Activated T-cell treated with anti-CD3 and anti-CD28 coated beads, Interleukin-2, amount 50 U/mL, for 72 hours (primary cell): Measurements from ENCODE around the gene COX4I1. TPM values are rescaled to one million over a fixed set of nuclear protein-coding genes. Genes with fewer than 3 reads are reported as not detected.

ENCODE experiments used
- ATAC-seq, 2 donors: fragments of 150-1000 bp; cut with Tn5 transposase; replicated peaks in 1 of 2; 2 replicates each; pipeline ENCODE4 v1.10.0; 2021; ENCODE audit warnings: moderate library complexity in 2 of 2, mild to moderate bottlenecking in 1 of 2
- DNase-seq, 2 donors: peaks; one replicate each; pipeline ENCODE4 v3.0.0; 2021 to 2022; ENCODE audit warnings: mixed read lengths in 1 of 2
- H3K27ac Mint-ChIP-seq: one replicate; pipeline ENCODE4 v1.8.0; 2022; ENCODE audit warnings: mild to moderate bottlenecking, moderate library complexity, mixed read lengths
- H3K27me3 Mint-ChIP-seq: one replicate; pipeline ENCODE4 v1.8.0; 2022; ENCODE audit warnings: low read depth, mixed read lengths
- H3K36me3 Mint-ChIP-seq, 2 donors: one replicate each; pipeline ENCODE4 v1.8.0; 2022; ENCODE audit warnings: mixed read lengths in 2 of 2, mild to moderate bottlenecking in 1 of 2; ENCODE audit not compliant: insufficient read depth in 2 of 2
- H3K4me1 Mint-ChIP-seq: one replicate; pipeline ENCODE4 v1.8.0; 2022; ENCODE audit warnings: low read depth, mixed read lengths
- H3K4me3 Mint-ChIP-seq, 2 donors: one replicate each; pipeline ENCODE4 v1.8.0; 2022; ENCODE audit warnings: mild to moderate bottlenecking in 2 of 2, mixed read lengths in 2 of 2, moderate library complexity in 2 of 2
- H3K9me3 Mint-ChIP-seq, 2 donors: one replicate each; pipeline ENCODE4 v1.8.0; 2022; ENCODE audit warnings: mixed read lengths in 2 of 2
- total RNA-seq, 2 donors: library from RNA; stranded (reverse); gene quantifications; one replicate each; pipeline ENCODE4 v1.2.3, GENCODE V29; 2022

The COX4I1 gene
- total RNA-seq, 2 donors from 2014 or later: 627 to 635 TPM

DNA sequence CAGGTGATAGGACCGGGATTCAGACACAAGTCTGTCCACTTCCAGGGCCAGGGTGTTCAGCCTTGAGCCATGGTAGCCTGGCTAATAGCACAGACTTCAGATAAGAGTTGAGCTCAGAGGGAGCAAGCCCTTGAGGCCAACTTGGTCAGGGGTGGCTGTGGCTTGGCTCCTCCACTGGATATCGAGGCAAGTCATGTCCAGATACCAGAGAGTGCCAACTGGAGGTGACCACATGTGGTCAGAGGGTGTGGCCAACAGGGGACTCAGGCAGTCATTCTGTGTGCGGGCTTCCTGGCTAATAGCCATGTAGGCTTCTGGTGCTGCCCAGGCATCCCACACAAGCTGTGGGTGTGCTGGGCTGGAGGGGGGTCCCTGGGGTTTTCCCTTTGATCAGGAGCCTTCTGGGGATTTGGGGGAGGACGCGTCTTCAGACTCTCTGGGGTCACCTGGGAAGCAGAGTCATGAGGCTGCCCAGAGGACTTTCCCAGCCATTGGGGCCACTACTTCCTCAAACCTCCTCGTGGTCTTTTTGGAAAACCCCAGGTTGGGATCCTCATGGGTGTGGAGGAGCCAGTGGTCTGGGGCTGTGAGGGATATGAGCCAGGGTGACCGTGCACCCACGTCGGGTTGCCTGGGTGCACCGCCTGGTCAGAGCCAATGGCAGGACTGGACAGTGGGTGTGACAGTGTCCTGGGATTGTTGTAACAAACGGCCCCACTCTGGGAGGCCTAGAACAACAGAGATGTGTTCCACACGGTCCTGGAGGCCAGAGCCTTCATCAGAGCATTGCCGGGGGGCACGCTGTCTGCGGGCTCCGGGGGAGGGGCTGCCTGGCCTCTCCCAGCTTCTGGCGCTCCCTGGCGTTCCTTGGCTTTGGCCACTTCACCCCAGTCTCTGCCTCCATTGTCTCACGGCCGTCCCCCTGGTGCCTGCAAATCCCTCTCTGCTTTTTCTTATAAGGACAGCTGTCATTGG, 25.0 kb downstream of the COX4I1 start:
- Mint-ChIP-seq H3K27me3 (peaks cover 28% of the 10 kb centered on the region), H3K4me3 (no peak overlapping the region), H3K9me3 (peaks cover 0 to 1% of the 10 kb centered on the region in 2 donors), H3K27ac (no peak overlapping the region), H3K36me3 (no peaks in the 10 kb centered on the region), H3K4me1 (peaks cover 9% of the 10 kb centered on the region)
- ATAC-seq: no peak
- no peak for DNase-seq

DNA sequence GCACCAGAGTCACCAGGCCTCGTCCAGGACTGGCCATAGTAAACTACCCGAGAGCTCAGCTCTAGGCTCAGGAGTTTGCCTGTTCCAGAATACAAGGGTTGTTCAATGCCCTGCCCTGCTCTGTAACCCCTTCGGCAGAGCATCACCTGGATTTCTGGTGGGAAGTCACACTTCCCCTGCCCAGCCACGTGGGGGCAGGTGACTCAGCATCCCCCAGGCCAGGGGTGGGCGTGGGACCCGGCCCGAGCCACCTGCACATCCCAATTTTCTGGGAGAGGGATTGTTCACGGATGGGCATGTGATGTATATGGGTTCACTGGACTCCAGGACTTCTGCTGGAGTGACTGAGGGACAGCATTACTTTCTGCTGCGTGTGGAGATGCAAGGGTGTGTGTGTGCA, 25.8 kb downstream of the COX4I1 start:
- no peak for ATAC-seq
- H3K27ac Mint-ChIP-seq: no peak overlapping the region

DNA sequence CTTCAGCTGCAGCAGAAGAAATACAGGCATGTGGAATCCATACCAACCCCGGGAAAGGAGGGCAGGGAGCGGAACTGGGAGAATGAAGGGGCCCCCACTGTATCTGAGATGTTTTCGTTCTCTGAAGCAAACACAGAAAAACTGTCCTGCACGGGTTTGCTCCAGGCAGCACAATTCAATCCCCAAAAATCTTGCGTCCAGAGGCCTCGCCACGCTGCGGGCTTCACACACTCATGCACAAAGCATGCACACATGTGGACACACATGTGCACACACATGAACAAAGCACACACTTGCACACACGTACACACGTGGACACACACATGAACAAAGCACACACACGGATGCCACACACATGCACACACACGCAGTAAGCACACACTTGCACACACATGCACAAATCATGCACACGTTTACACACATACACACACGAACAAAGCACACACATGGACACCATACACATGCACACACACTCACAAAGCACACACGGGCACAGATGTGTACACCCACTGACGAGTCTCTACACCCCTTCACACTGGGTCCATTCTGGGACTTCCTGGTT, 27.3 kb downstream of the COX4I1 start:
- ATAC-seq (no peak), DNase-seq (no peak)
- Mint-ChIP-seq H3K27me3 (peaks cover 36% of the 10 kb centered on the region), H3K9me3 (peaks cover 0 to 1% of the 10 kb centered on the region in 2 donors), H3K4me1 (peaks cover 2% of the 10 kb centered on the region), H3K27ac (no peak overlapping the region), H3K4me3 (no peak overlapping the region), H3K36me3 (peaks cover 0 to 4% of the 10 kb centered on the region in 2 donors)

More for the DNA sequence above, 25.8 kb downstream of the COX4I1 start:
- H3K9me3 Mint-ChIP-seq: peaks cover 0 to 1% of the 10 kb centered on the region in 2 donors
- H3K4me1 Mint-ChIP-seq: peaks cover 6% of the 10 kb centered on the region
- H3K36me3 Mint-ChIP-seq: no peaks in the 10 kb centered on the region
- DNase-seq: no peak
- no peak overlapping the region for H3K4me3 Mint-ChIP-seq
- peaks cover 22% of the 10 kb centered on the region for H3K27me3 Mint-ChIP-seq

GRCh38 chr16:85828166-85828565, 28.7 kb downstream of the COX4I1 start:
- no peak for ATAC-seq
- no peaks in the 10 kb centered on the region for H3K4me1 Mint-ChIP-seq

DNA sequence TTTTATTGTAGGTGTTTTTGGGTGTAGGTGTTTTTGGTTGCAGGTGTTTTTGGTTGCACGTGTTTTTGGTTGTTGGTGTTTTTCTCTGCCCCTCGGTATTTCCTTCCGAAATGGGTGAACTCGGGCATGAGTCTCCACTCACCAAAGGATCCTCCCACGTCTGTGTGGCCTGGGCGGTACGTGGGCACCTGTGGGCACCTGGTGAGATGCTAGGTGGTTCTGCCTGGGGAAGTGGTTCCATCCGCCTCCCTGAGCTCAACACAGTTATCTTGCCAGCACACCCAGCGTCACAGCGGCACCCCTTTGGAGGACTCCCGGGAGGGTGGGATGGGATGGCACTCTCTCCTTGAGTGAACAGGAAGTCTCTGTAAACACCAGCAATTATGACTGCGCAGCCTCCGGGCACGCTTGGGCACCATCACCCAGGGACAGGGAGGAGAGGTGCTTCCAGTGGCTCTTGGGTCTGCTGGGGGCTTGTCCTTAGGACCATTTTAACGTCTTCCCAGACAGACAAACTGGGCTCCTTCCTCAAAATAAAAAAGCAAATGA, 29.8 kb downstream of the COX4I1 start:
- DNase-seq (no peak), ATAC-seq (no peak)
- H3K27ac Mint-ChIP-seq: no peak overlapping the region
- peaks cover 1 to 2% of the 10 kb centered on the region in 2 donors for H3K9me3 Mint-ChIP-seq
- H3K27me3 Mint-ChIP-seq: peaks cover 51% of the 10 kb centered on the region
- peak overlapping the region in 1 of 2 donors; percentile 48 for H3K4me3 Mint-ChIP-seq
- H3K4me1 Mint-ChIP-seq: no peaks in the 10 kb centered on the region
- H3K36me3 Mint-ChIP-seq: peaks cover 0 to 4% of the 10 kb centered on the region in 2 donors

More at GRCh38 chr16:85828166-85828565, 28.7 kb downstream of the COX4I1 start:
- Mint-ChIP-seq H3K27ac (no peak overlapping the region), H3K9me3 (peaks cover 0 to 1% of the 10 kb centered on the region in 2 donors), H3K4me3 (no peak overlapping the region), H3K27me3 (peaks cover 50% of the 10 kb centered on the region), H3K36me3 (peaks cover 0 to 4% of the 10 kb centered on the region in 2 donors)
- no peak for DNase-seq

GRCh38 chr16:85829751-85830445, 30.4 kb downstream of the COX4I1 start:
- Mint-ChIP-seq H3K27ac (no peak overlapping the region), H3K4me3 (peak overlapping the region in 1 of 2 donors; percentile 48), H3K9me3 (peaks cover 1 to 2% of the 10 kb centered on the region in 2 donors), H3K27me3 (peaks cover 56% of the 10 kb centered on the region), H3K4me1 (no peaks in the 10 kb centered on the region), H3K36me3 (peaks cover 0 to 4% of the 10 kb centered on the region in 2 donors)
- DNase-seq (no peak), ATAC-seq (no peak)

GRCh38 chr16:85830821-85831220, 31.3 kb downstream of the COX4I1 start:
- Mint-ChIP-seq H3K4me1 (no peaks in the 10 kb centered on the region), H3K4me3 (no peak overlapping the region), H3K27me3 (peaks cover 58% of the 10 kb centered on the region), H3K36me3 (peaks cover 0 to 4% of the 10 kb centered on the region in 2 donors), H3K27ac (no peak overlapping the region), H3K9me3 (peaks cover 1 to 2% of the 10 kb centered on the region in 2 donors)
- DNase-seq (no peak), ATAC-seq (no peak)

- H3K36me3 Mint-ChIP-seq: peaks cover 0 to 4% of the 10 kb centered on the region in 2 donors
- H3K27me3 Mint-ChIP-seq: peaks cover 59% of the 10 kb centered on the region
- no peak overlapping the region for H3K27ac Mint-ChIP-seq
- DNase-seq: no peak
- ATAC-seq: no peak
- H3K9me3 Mint-ChIP-seq: peaks cover 1 to 2% of the 10 kb centered on the region in 2 donors
- H3K4me1 Mint-ChIP-seq: no peaks in the 10 kb centered on the region
- H3K4me3 Mint-ChIP-seq: no peak overlapping the region
These were observed 33.2 kb downstream of the COX4I1 start for GRCh38 chr16:85832570-85833218.

GRCh38 chr16:85833219-85833920, 33.9 kb downstream of the COX4I1 start:
- Mint-ChIP-seq H3K27ac (no peak overlapping the region), H3K4me3 (no peak overlapping the region), H3K36me3 (peaks cover 0 to 4% of the 10 kb centered on the region in 2 donors), H3K27me3 (peaks cover 58% of the 10 kb centered on the region), H3K9me3 (peaks cover 1 to 2% of the 10 kb centered on the region in 2 donors), H3K4me1 (no peaks in the 10 kb centered on the region)
- DNase-seq (no peak), ATAC-seq (no peak)

DNA sequence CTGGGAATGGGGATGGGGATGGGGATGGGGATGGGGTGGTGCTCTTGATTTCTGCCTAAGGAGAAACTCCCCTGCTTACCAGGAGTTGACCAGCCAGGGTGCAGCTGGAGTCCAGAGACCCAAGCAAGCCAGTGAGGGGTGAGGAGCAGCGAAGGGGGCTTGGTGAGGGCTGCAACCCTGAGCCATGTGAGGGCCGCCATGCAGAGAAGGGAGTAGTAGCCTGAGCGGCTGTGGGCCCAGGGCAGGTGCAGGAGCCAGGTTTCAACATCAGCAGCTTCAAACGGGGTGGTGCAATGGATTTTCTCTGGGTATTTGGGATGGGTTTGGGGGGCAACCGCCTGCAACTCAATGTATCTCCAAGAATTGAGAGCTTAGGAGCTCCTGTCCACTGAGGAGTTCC, 35.2 kb downstream of the COX4I1 start:
- H3K27me3 Mint-ChIP-seq: peaks cover 61% of the 10 kb centered on the region
- ATAC-seq (no peak), DNase-seq (no peak)
- peaks cover 0 to 2% of the 10 kb centered on the region in 2 donors for H3K9me3 Mint-ChIP-seq
- no peak overlapping the region for H3K27ac Mint-ChIP-seq
- H3K4me1 Mint-ChIP-seq: no peaks in the 10 kb centered on the region
- peaks cover 0 to 4% of the 10 kb centered on the region in 2 donors for H3K36me3 Mint-ChIP-seq
- no peak overlapping the region for H3K4me3 Mint-ChIP-seq

DNA sequence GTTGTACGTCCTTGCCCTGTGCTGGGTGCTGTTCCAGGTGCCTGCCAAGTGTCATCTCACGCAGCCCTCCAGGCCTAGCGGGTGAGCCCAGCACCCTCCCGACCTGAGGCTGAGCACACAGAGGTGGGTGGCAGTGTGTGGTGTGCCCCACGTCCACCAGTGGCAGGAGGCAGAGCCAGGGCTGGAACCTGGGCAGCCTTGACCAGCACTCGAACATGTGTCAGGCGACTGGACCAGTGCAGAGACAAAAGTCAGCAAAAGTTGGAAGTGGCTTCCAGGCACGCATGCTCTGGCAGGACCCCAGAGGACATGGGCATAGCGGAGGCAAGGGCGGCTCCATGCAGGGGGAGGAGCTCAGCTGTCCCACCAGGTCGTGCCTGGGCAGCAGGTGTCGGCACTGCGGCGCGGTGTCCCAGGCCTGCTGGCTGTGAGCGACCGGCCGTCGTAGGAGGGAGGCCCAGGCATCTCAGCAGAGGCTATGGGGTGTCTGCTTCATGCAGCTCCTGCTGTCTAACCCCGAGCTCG, 35.8 kb downstream of the COX4I1 start:
- Mint-ChIP-seq H3K27ac (no peak overlapping the region), H3K36me3 (peaks cover 0 to 4% of the 10 kb centered on the region in 2 donors), H3K27me3 (peaks cover 64% of the 10 kb centered on the region), H3K4me1 (no peaks in the 10 kb centered on the region), H3K4me3 (no peak overlapping the region), H3K9me3 (peaks cover 0 to 2% of the 10 kb centered on the region in 2 donors)
- ATAC-seq: no peak
- DNase-seq: no peak
